Kidney (tissue), 14 donors: Measurements from ENCODE around the gene CHD5. TPM values are rescaled to one million over a fixed set of nuclear protein-coding genes. Genes with fewer than 3 reads are reported as not detected.

Experiments
- DNase-seq, 5 donors: peaks; one replicate each; pipeline ENCODE4 v3.0.0-alpha.2; 2013 to 2020
- FAIRE-seq: peaks from 2 replicates; lab custom pipeline; 2012; peaks lifted over from hg19 to GRCh38; lab: Jason Lieb, UNC
- H3K27ac ChIP-seq, 2 donors: one replicate each; pipeline ENCODE4 v1.7.0; 2013; ENCODE audit warnings: low read depth in 2 of 2, low read length in 2 of 2, inconsistent platforms in 1 of 2
- H3K27me3 ChIP-seq: one replicate; pipeline ENCODE4 v1.7.1; 2013; ENCODE audit warnings: low read length, inconsistent platforms; ENCODE audit not compliant: control insufficient read depth, insufficient read depth
- H3K36me3 ChIP-seq, 3 donors: one replicate each; pipeline versions ENCODE4 v1.7.0 to v1.7.1; 2013; ENCODE audit warnings: low read length in 3 of 3, control low read depth in 1 of 3, inconsistent platforms in 1 of 3; ENCODE audit not compliant: insufficient read depth in 3 of 3, control insufficient read depth in 2 of 3
- H3K4me1 ChIP-seq, 3 donors: one replicate each; pipeline versions ENCODE4 v1.7.0 to v1.7.1; 2013; ENCODE audit warnings: low read length in 3 of 3, inconsistent platforms in 1 of 3, low read depth in 1 of 3; ENCODE audit not compliant: control insufficient read depth in 2 of 3, insufficient read depth in 2 of 3
- H3K4me3 ChIP-seq, 3 donors: one replicate each; pipeline versions ENCODE4 v1.7.0 to v1.8.1; 2013; ENCODE audit warnings: low read length in 3 of 3, control low read depth in 1 of 3, inconsistent platforms in 1 of 3
- H3K9ac ChIP-seq, 3 donors: one replicate each; pipeline versions ENCODE4 v1.7.0 to v1.7.1; 2013; ENCODE audit warnings: low read length in 3 of 3, control low read depth in 1 of 3, inconsistent platforms in 1 of 3
- H3K9me3 ChIP-seq, 3 donors: one replicate each; pipeline versions ENCODE4 v1.7.0 to v1.7.1; 2013; ENCODE audit warnings: low read length in 3 of 3, control low read depth in 1 of 3, inconsistent platforms in 1 of 3; ENCODE audit not compliant: control insufficient read depth in 2 of 3, insufficient read depth in 1 of 3
- CTCF ChIP-seq: IDR thresholded peaks from 3 replicates; pipeline ENCODE4 v1.5.1; 2012; ENCODE audit warnings: mild to moderate bottlenecking, moderate library complexity, borderline replicate concordance; ENCODE audit not compliant: insufficient read depth; ENCODE audit errors: extremely low read depth
- intact Hi-C: fragments of 100-400 bp; cut with DNase I; formaldehyde crosslinking; loops from one replicate; pipeline ENCODE4 v1.11.1; 2022
- polyA plus RNA-seq: library from polyadenylated mRNA; stranded (reverse); fragments of 350-450 nt; fragmentation: Illumina TruSeq; extraction: RNeasy Lipid Tissue Mini Kit (QIAGEN cat#74804); gene quantifications from one replicate; pipeline ENCODE4 v1.2.3, GENCODE V29; 2014; ENCODE audit warnings: low read depth, low replicate concordance; ENCODE audit not compliant: insufficient read depth
- total RNA-seq: library from RNA; stranded (reverse); fragmentation: NEBNext Ultra II Directional; extraction: Animal tissue kit (Norgen Biotek cat#: 25700); gene quantifications from one replicate; pipeline ENCODE4 v1.2.1, GENCODE V29; 2021
- donor health status: control.
- donor health status: control.
- donor health status: control.
- donor health status: control.
- donor health status: control.
- donor health status: DM: yes; HTN: yes; CAD: no.
- donor health status: Normal renal cell carcinoma (clear cell type).

Gene CHD5
- total and polyA plus RNA-seq, 2 donors from 2014 or later, result 0.54 to 0.85 TPM

- no peaks in the 10 kb centered on the region for H3K36me3 ChIP-seq
- FAIRE-seq (no peak), DNase-seq (no peak)
- H3K9ac ChIP-seq, result no peak overlapping the region
- no peaks in the 10 kb centered on the region for H3K27me3 ChIP-seq
- no peak overlapping the region for H3K27ac ChIP-seq
- H3K4me3 ChIP-seq, result no peak overlapping the region
- peaks cover 0 to 3% (median 0%) of the 10 kb centered on the region in 3 donors for H3K4me1 ChIP-seq
- H3K9me3 ChIP-seq, result no peaks in the 10 kb centered on the region
- intact Hi-C loops, result no loop called here
- TF ChIP-seq CTCF, result no peak
Observed at GRCh38 chr1:6083385-6083784, 96.7 kb downstream of the CHD5 start.

- H3K27me3 ChIP-seq, result no peaks in the 10 kb centered on the region
- H3K9me3 ChIP-seq, result no peaks in the 10 kb centered on the region
- H3K27ac ChIP-seq, result no peak overlapping the region
- intact Hi-C loops, result no loop called here
- no peak overlapping the region for H3K9ac ChIP-seq
- no peak overlapping the region for H3K4me3 ChIP-seq
- peak in 1 of 5 donors; percentile 37 for DNase-seq
- no peak for FAIRE-seq
- H3K4me1 ChIP-seq, result peaks cover 0 to 3% (median 0%) of the 10 kb centered on the region in 3 donors
- H3K36me3 ChIP-seq, result no peaks in the 10 kb centered on the region
- no peak for TF ChIP-seq CTCF
Observed at GRCh38 chr1:6082430-6082971, 97.6 kb downstream of the CHD5 start.

GRCh38 chr1:6081901-6082300, 98.2 kb downstream of the CHD5 start:
- no peak for TF ChIP-seq CTCF
- FAIRE-seq, result no peak
- H3K4me1 ChIP-seq, result peaks cover 0 to 3% (median 0%) of the 10 kb centered on the region in 3 donors
- DNase-seq, result no peak
- no peak overlapping the region for H3K27ac ChIP-seq
- no peaks in the 10 kb centered on the region for H3K36me3 ChIP-seq
- H3K27me3 ChIP-seq, result no peaks in the 10 kb centered on the region
- H3K4me3 ChIP-seq, result no peak overlapping the region
- no peaks in the 10 kb centered on the region for H3K9me3 ChIP-seq
- intact Hi-C loops, result no loop called here
- H3K9ac ChIP-seq, result no peak overlapping the region

GRCh38 chr1:6080469-6080868, 99.7 kb downstream of the CHD5 start:
- H3K36me3 ChIP-seq, result no peaks in the 10 kb centered on the region
- no peaks in the 10 kb centered on the region for H3K27me3 ChIP-seq
- FAIRE-seq, result no peak
- DNase-seq, result no peak
- H3K27ac ChIP-seq, result no peak overlapping the region
- H3K9ac ChIP-seq, result no peak overlapping the region
- no peak overlapping the region for H3K4me3 ChIP-seq
- H3K4me1 ChIP-seq, result peaks cover 0 to 3% (median 0%) of the 10 kb centered on the region in 3 donors
- H3K9me3 ChIP-seq, result no peaks in the 10 kb centered on the region
- intact Hi-C loops, result no loop called here
- no peak for TF ChIP-seq CTCF
